Smooth muscle cell (in vitro differentiated cells): ENCODE data around the gene DUSP7. TPM values are rescaled to one million over a fixed set of nuclear protein-coding genes. Genes with fewer than 3 reads are reported as not detected.

Source experiments
- DNase-seq: peaks from one replicate; lab custom pipeline; 2025; ENCODE audit not compliant: unreplicated experiment; lab: John Stamatoyannopoulos, UW
- H2AFZ ChIP-seq: fragments of 200-600 bp; sonication (generic); 2 replicates; pipeline ENCODE4 v1.6.0; 2016; ENCODE audit warnings: antibody characterized with exemption, low read depth, mild to moderate bottlenecking
- H3F3A ChIP-seq: fragments of 200-600 bp; sonication (generic); 2 replicates; pipeline ENCODE4 v1.6.0; 2017; ENCODE audit warnings: antibody characterized with exemption, low read depth
- H3K27ac ChIP-seq: fragments of 200-600 bp; sonication (generic); 2 replicates; pipeline ENCODE4 v1.5.1; 2016; ENCODE audit warnings: low read depth, mild to moderate bottlenecking
- H3K27me3 ChIP-seq: fragments of 200-600 bp; sonication (generic); 2 replicates; pipeline ENCODE4 v1.6.1; 2016; ENCODE audit warnings: low read depth, mild to moderate bottlenecking
- H3K36me3 ChIP-seq: fragments of 200-600 bp; sonication (generic); 2 replicates; pipeline ENCODE4 v1.5.1; 2016; ENCODE audit warnings: low read depth
- H3K4me1 ChIP-seq: fragments of 200-600 bp; sonication (generic); 2 replicates; pipeline ENCODE4 v1.5.1; 2016; ENCODE audit warnings: low read depth
- H3K4me2 ChIP-seq: fragments of 200-600 bp; sonication (generic); 2 replicates; pipeline ENCODE4 v1.6.0; 2016; ENCODE audit warnings: mild to moderate bottlenecking
- H3K4me3 ChIP-seq: fragments of 200-600 bp; sonication (generic); 2 replicates; pipeline ENCODE4 v1.5.1; 2016; ENCODE audit warnings: mild to moderate bottlenecking
- H3K79me2 ChIP-seq: fragments of 200-600 bp; sonication (generic); 2 replicates; pipeline ENCODE4 v1.6.0; 2016; ENCODE audit warnings: low read depth, mild to moderate bottlenecking
- H3K9ac ChIP-seq: fragments of 200-600 bp; sonication (generic); 2 replicates; pipeline ENCODE4 v1.6.0; 2016; ENCODE audit warnings: low read depth
- H3K9me3 ChIP-seq: fragments of 200-600 bp; sonication (generic); replicated peaks from 2 replicates; pipeline ENCODE4 v1.5.1; 2016; ENCODE audit warnings: low read depth
- H4K20me1 ChIP-seq: fragments of 200-600 bp; sonication (generic); 2 replicates; pipeline ENCODE4 v1.6.0; 2016; ENCODE audit warnings: low read depth
- CTCF ChIP-seq: fragments of 200-600 bp; sonication (generic); IDR thresholded peaks from 2 replicates; pipeline ENCODE4 v1.5.1; 2017; ENCODE audit warnings: borderline replicate concordance, mild to moderate bottlenecking, antibody characterized with exemption; ENCODE audit not compliant: insufficient read depth, poor library complexity, severe bottlenecking
- WGBS: methylation state at CpG from one replicate; pipeline ENCODE4 v1.1.7; 2016; ENCODE audit warnings: low lambda C conversion rate; 5-methylcytosine and 5-hydroxymethylcytosine counted together
- polyA plus RNA-seq: library from polyadenylated mRNA; unstranded; fragments of >200 nt; fragmentation: Nextera tagmentation; extraction: Ambion mirVana; gene quantifications from 2 replicates; pipeline ENCODE4 v1.2.1, GENCODE V29; 2016
- total RNA-seq: library from RNA; depleted of rRNA; stranded (reverse); fragments of >200 nt; gene quantifications from 2 replicates; pipeline ENCODE4 v1.2.3, GENCODE V29; 2014

Gene DUSP7
- total and polyA plus RNA-seq, 2 experiments from 2014 or later: 12.4 to 26.8 TPM

GRCh38 chr3:52085681-52086282 lies 29.4 kb upstream of the DUSP7 start:
- Histone ChIP-seq H3K27ac (no peak overlapping the region), H3K4me1 (peaks cover 30% of the 10 kb centered on the region), H4K20me1 (no peaks in the 10 kb centered on the region), H3K9me3 (no peaks in the 10 kb centered on the region), H3K79me2 (no peaks in the 10 kb centered on the region), H3K4me3 (no peak overlapping the region), H3K36me3 (no peaks in the 10 kb centered on the region), H2AFZ (no peak overlapping the region), H3K27me3 (no peaks in the 10 kb centered on the region), H3K4me2 (no peak overlapping the region), H3F3A (peaks cover 26% of the 10 kb centered on the region), H3K9ac (no peak overlapping the region)
- no peak for TF ChIP-seq CTCF
- 85% methylated on average over 10 of the region's 10 CpGs for WGBS
- no peak for DNase-seq

- H3K27ac ChIP-seq: no peak overlapping the region
- H3K4me2 ChIP-seq: no peak overlapping the region
- no peaks in the 10 kb centered on the region for H3K36me3 ChIP-seq
- no peak for TF ChIP-seq CTCF
- H3K4me3 ChIP-seq: no peak overlapping the region
- WGBS: 79% methylated on average over 13 of the region's 13 CpGs
- no peak overlapping the region for H2AFZ ChIP-seq
- H3K9me3 ChIP-seq: no peaks in the 10 kb centered on the region
- H3F3A ChIP-seq: peaks cover 22% of the 10 kb centered on the region
- no peaks in the 10 kb centered on the region for H3K79me2 ChIP-seq
- peaks cover 27% of the 10 kb centered on the region for H3K4me1 ChIP-seq
- no peaks in the 10 kb centered on the region for H3K27me3 ChIP-seq
- no peak for DNase-seq
- no peak overlapping the region for H3K9ac ChIP-seq
- no peaks in the 10 kb centered on the region for H4K20me1 ChIP-seq
Measured at GRCh38 chr3:52084954-52085680, 28.7 kb upstream of the DUSP7 start.

GRCh38 chr3:52084216-52084945 lies 28.0 kb upstream of the DUSP7 start:
- peaks cover 20% of the 10 kb centered on the region for H3F3A ChIP-seq
- no peak overlapping the region for H2AFZ ChIP-seq
- H4K20me1 ChIP-seq: no peaks in the 10 kb centered on the region
- peaks cover 21% of the 10 kb centered on the region for H3K4me1 ChIP-seq
- H3K36me3 ChIP-seq: no peaks in the 10 kb centered on the region
- H3K27ac ChIP-seq: no peak overlapping the region
- H3K9me3 ChIP-seq: no peaks in the 10 kb centered on the region
- H3K27me3 ChIP-seq: no peaks in the 10 kb centered on the region
- H3K4me3 ChIP-seq: no peak overlapping the region
- H3K4me2 ChIP-seq: no peak overlapping the region
- no peak for DNase-seq
- no peaks in the 10 kb centered on the region for H3K79me2 ChIP-seq
- no peak overlapping the region for H3K9ac ChIP-seq
- 98% methylated on average over 9 of the region's 9 CpGs for WGBS
- no peak for TF ChIP-seq CTCF
